ENCODE measurements around the gene MYL9.

- TF ChIP-seq CTCF (IDR thresholded peaks at IDR 0.05) (no peak), POLR2A (IDR thresholded peaks at IDR 0.05) (no peak)
These were observed 1.3 kb downstream of the MYL9 start for GRCh38 chr20:36542516-36543183.

All from uterus (tissue), 2 donors.